Small intestine (tissue), 16 donors: ENCODE results near the gene TUBB8. TPM values are rescaled to one million over a fixed set of nuclear protein-coding genes. Genes with fewer than 3 reads are reported as not detected.

ENCODE experiments used
- DNase-seq, 2 donors: peaks; one replicate each; pipeline versions ENCODE4 v3.0.0 to v3.0.0-alpha.2; 2013
- FAIRE-seq: peaks from 2 replicates; lab custom pipeline; 2012; peaks lifted over from hg19 to GRCh38; lab: Jason Lieb, UNC
- H3K27ac ChIP-seq, 3 donors: one replicate each; pipeline ENCODE4 v1.5.1; 2013; ENCODE audit warnings: low read length in 2 of 3, mild to moderate bottlenecking in 2 of 3, control low read depth in 1 of 3, inconsistent platforms in 1 of 3, low read depth in 1 of 3, moderate library complexity in 1 of 3
- H3K27me3 ChIP-seq, 3 donors: one replicate each; pipeline ENCODE4 v1.6.1; 2013; ENCODE audit warnings: low read length in 3 of 3, inconsistent platforms in 1 of 3; ENCODE audit not compliant: control insufficient read depth in 3 of 3, insufficient read depth in 3 of 3
- H3K36me3 ChIP-seq, 3 donors: one replicate each; pipeline ENCODE4 v1.6.1; 2013; ENCODE audit warnings: low read length in 3 of 3, inconsistent platforms in 1 of 3, low read depth in 1 of 3, mild to moderate bottlenecking in 1 of 3, moderate library complexity in 1 of 3; ENCODE audit not compliant: control insufficient read depth in 3 of 3, insufficient read depth in 2 of 3
- H3K4me1 ChIP-seq, 3 donors: one replicate each; pipeline ENCODE4 v1.6.1; 2013; ENCODE audit warnings: low read length in 2 of 3, inconsistent platforms in 1 of 3, low read depth in 1 of 3, mild to moderate bottlenecking in 1 of 3, moderate library complexity in 1 of 3; ENCODE audit not compliant: control insufficient read depth in 3 of 3, insufficient read depth in 2 of 3
- H3K4me3 ChIP-seq, 3 donors: one replicate each; pipeline ENCODE4 v1.5.1; 2013; ENCODE audit warnings: low read length in 3 of 3, control low read depth in 1 of 3, inconsistent platforms in 1 of 3, low read depth in 1 of 3, mild to moderate bottlenecking in 1 of 3, moderate library complexity in 1 of 3
- H3K9me3 ChIP-seq, 2 donors: one replicate each; pipeline ENCODE4 v1.6.1; 2013; ENCODE audit warnings: low read depth in 1 of 2, low read length in 1 of 2; ENCODE audit not compliant: control insufficient read depth in 2 of 2, insufficient read depth in 1 of 2
- WGBS, 3 donors: extraction: QIAGEN DNeasy Blood & Tissue Kit; methylation state at CpG; one replicate each; pipeline ENCODE4 v1.1.7; 2013; 5-methylcytosine and 5-hydroxymethylcytosine counted together
- long read RNA-seq, 10 donors: transcript quantifications; one replicate each; lab custom pipeline, GENCODE V29; 2026
- polyA plus RNA-seq, 4 donors: library from polyadenylated mRNA; stranded (reverse) in 3 of 4; unstranded in 1 of 4; fragments of 200-250 nt in 3 of 4; fragments of 120-200 nt in 1 of 4; gene quantifications; one replicate each; pipeline versions ENCODE4 v1.2.1 to v1.2.3, GENCODE V29; 2013
- donor health status: healthy with polysubstance abuse.
- donor health status: control.
- donor health status: control.
- donor health status: Bipolar disorder and iron deficiency.
- donor health status: healthy.

The TUBB8 gene
- 1 to 10 TPM in 1 of 4 donors, under 1 TPM in 2, not detected in 1; 0.13 to 1.1 (median 0.75) TPM for polyA plus RNA-seq
- long read RNA-seq, donor 1 = 0 reads
- long read RNA-seq, donor 2 = 0 reads
- long read RNA-seq, donor 3 = 0 reads
- long read RNA-seq, donor 4 = 0 reads
- long read RNA-seq, donor 5 = 0 reads
- long read RNA-seq, donor 6 = 0 reads
- long read RNA-seq, donor 7 = 0 reads
- long read RNA-seq, donor 8 = 0 reads
- long read RNA-seq, donor 9 = 0 reads
- long read RNA-seq, donor 10 = 0 reads

DNA sequence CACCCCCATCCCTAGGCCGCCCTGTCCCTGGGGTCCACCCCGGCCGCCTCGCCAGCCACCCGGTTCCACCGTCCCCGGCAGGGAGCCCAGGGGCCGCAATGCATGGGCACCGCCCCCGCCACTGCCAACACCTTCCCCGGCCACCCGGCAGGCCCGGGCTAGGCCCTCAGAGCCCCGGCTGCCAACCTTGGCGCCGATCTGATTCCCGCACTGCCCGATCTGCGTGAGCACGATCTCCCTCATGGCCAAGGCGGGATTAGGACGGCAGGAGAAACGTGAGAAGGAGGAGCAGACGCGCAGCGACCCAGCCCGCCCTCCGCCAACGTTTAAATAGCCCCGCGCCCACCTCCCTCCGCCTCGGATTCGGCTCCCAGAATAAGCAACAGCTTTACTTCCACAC is at the start of gene TUBB8:
TSS of gene TUBB8 (minus strand) at position 301 of the 400 bp plus-strand sequence. CDS start at position 243, 58 bp downstream.
- Histone ChIP-seq H3K9me3 (no peaks in the 10 kb centered on the region), H3K4me1 (no peaks in the 10 kb centered on the region), H3K4me3 (no peak within 1 kb of the TSS), H3K36me3 (no peaks in the 10 kb centered on the region), H3K27me3 (no peaks in the 10 kb centered on the region), H3K27ac (no peak within 1 kb of the TSS)
- FAIRE-seq (no peak), DNase-seq (no peak)
- WGBS, 3 donors = 52 to 79% (median 63%) methylated on average over 26 to 34 of the region's 34 CpGs

- no peaks in the 10 kb centered on the region for H3K4me1 ChIP-seq
- FAIRE-seq = no peak
- no peaks in the 10 kb centered on the region for H3K36me3 ChIP-seq
- WGBS, 3 donors = 4 to 11% (median 8%) methylated on average over 1 of the region's 1 CpG
- no peak for DNase-seq
- peaks cover 0 to 15% of the 10 kb centered on the region in 2 donors for H3K9me3 ChIP-seq
- no peak overlapping the region for H3K4me3 ChIP-seq
- H3K27me3 ChIP-seq = no peaks in the 10 kb centered on the region
- no peak overlapping the region for H3K27ac ChIP-seq
Measured at GRCh38 chr10:96466-96865, 47.4 kb upstream of the TUBB8 start.

GRCh38 chr10:95356-96115 is 46.4 kb upstream of the TUBB8 start:
- no peak overlapping the region for H3K4me3 ChIP-seq
- 58 to 72% (median 60%) methylated on average over 2 of the region's 2 CpGs for WGBS, 3 donors
- no peaks in the 10 kb centered on the region for H3K27me3 ChIP-seq
- H3K36me3 ChIP-seq = no peaks in the 10 kb centered on the region
- peaks cover 0 to 15% of the 10 kb centered on the region in 2 donors for H3K9me3 ChIP-seq
- FAIRE-seq (no peak), DNase-seq (no peak)
- H3K27ac ChIP-seq = no peak overlapping the region
- no peaks in the 10 kb centered on the region for H3K4me1 ChIP-seq

GRCh38 chr10:94613-95012 is 45.5 kb upstream of the TUBB8 start:
- FAIRE-seq (no peak), DNase-seq (no peak)
- H3K9me3 ChIP-seq = peaks cover 0 to 15% of the 10 kb centered on the region in 2 donors
- H3K4me3 ChIP-seq = no peak overlapping the region
- no peaks in the 10 kb centered on the region for H3K27me3 ChIP-seq
- no peaks in the 10 kb centered on the region for H3K36me3 ChIP-seq
- 15 to 21% (median 21%) methylated on average over 1 of the region's 1 CpG for WGBS, 3 donors
- no peak overlapping the region for H3K27ac ChIP-seq
- H3K4me1 ChIP-seq = no peaks in the 10 kb centered on the region

- WGBS, 3 donors = 72 to 85% (median 72%) methylated on average over 2 of the region's 2 CpGs
- Histone ChIP-seq H3K4me3 (no peak overlapping the region), H3K27ac (no peak overlapping the region)
Measured at GRCh38 chr10:92846-93245, 43.8 kb upstream of the TUBB8 start.

GRCh38 chr10:92153-92552 is 43.1 kb upstream of the TUBB8 start:
- Histone ChIP-seq H3K27ac (no peak overlapping the region), H3K4me1 (peaks cover 0 to 8% (median 3%) of the 10 kb centered on the region in 3 donors), H3K36me3 (no peaks in the 10 kb centered on the region), H3K27me3 (no peaks in the 10 kb centered on the region), H3K4me3 (no peak overlapping the region), H3K9me3 (peaks cover 0 to 15% of the 10 kb centered on the region in 2 donors)
- FAIRE-seq (no peak), DNase-seq (no peak)
- 38 to 77% (median 48%) methylated on average over 4 of the region's 4 CpGs for WGBS, 3 donors

More at GRCh38 chr10:92846-93245, 43.8 kb upstream of the TUBB8 start:
- FAIRE-seq (no peak), DNase-seq (no peak)
- Histone ChIP-seq H3K36me3 (no peaks in the 10 kb centered on the region), H3K9me3 (peaks cover 0 to 15% of the 10 kb centered on the region in 2 donors), H3K27me3 (no peaks in the 10 kb centered on the region), H3K4me1 (peaks cover 0 to 3% (median 0%) of the 10 kb centered on the region in 3 donors)

DNA sequence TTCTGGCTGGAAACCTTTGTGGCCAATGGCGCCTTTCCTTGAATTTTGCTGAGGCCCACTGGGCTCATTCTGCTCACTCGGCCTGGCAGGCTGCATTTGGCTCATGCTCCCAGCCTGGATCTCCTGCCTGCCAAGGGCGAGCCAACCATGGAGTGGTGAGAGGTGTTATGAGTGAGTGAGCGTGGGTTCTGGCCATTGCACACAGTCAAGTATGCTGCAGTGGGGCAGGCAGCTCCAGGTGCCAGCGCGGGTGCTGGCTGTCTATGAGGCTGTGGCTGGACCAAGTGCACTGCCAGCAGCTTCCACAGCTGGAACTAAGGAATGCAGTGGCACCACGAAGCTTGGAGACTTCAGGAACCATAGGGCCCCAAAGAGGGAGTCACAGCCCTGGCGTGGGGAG is 42.2 kb upstream of the TUBB8 start:
- H3K4me1 ChIP-seq = peaks cover 0 to 13% (median 3%) of the 10 kb centered on the region in 3 donors
- H3K36me3 ChIP-seq = no peaks in the 10 kb centered on the region
- peaks cover 0 to 11% of the 10 kb centered on the region in 2 donors for H3K9me3 ChIP-seq
- no peak overlapping the region for H3K27ac ChIP-seq
- DNase-seq (no peak), FAIRE-seq (no peak)
- no peaks in the 10 kb centered on the region for H3K27me3 ChIP-seq
- WGBS, 3 donors = 84 to 91% (median 86%) methylated on average over 8 of the region's 8 CpGs
- H3K4me3 ChIP-seq = no peak overlapping the region

GRCh38 chr10:90161-90560 is 41.1 kb upstream of the TUBB8 start:
- 85 to 96% (median 89%) methylated on average over 1 of the region's 1 CpG for WGBS, 3 donors
- FAIRE-seq = no peak

More at GRCh38 chr10:90161-90560, 41.1 kb upstream of the TUBB8 start:
- Histone ChIP-seq H3K27ac (no peak overlapping the region), H3K27me3 (no peaks in the 10 kb centered on the region), H3K4me3 (no peak overlapping the region), H3K9me3 (peaks cover 0 to 5% of the 10 kb centered on the region in 2 donors), H3K36me3 (no peaks in the 10 kb centered on the region), H3K4me1 (peaks cover 0 to 13% (median 3%) of the 10 kb centered on the region in 3 donors)
- DNase-seq = no peak
